Thyroid gland (tissue), 4 donors: ENCODE results near the gene USP2.

Experiments used
- CTCF ChIP-seq, 6 experiments: fragments of 200-600 bp in 3 of 6; fragments of 450-650 bp in 3 of 6; sonication (generic) in 3 of 6; IDR thresholded peaks; one replicate each; pipeline ENCODE4 v1.5.1; 2016 to 2019; ENCODE audit warnings: antibody characterized with exemption in 6 of 6, mild to moderate bottlenecking in 2 of 6, inconsistent platforms in 1 of 6, moderate library complexity in 1 of 6
- POLR2A ChIP-seq, 2 donors: fragments of 450-650 bp; IDR thresholded peaks; one replicate each; pipeline ENCODE4 v1.6.1; 2017; ENCODE audit warnings: antibody characterized with exemption in 2 of 2, mild to moderate bottlenecking in 2 of 2, moderate library complexity in 1 of 2

DNA sequence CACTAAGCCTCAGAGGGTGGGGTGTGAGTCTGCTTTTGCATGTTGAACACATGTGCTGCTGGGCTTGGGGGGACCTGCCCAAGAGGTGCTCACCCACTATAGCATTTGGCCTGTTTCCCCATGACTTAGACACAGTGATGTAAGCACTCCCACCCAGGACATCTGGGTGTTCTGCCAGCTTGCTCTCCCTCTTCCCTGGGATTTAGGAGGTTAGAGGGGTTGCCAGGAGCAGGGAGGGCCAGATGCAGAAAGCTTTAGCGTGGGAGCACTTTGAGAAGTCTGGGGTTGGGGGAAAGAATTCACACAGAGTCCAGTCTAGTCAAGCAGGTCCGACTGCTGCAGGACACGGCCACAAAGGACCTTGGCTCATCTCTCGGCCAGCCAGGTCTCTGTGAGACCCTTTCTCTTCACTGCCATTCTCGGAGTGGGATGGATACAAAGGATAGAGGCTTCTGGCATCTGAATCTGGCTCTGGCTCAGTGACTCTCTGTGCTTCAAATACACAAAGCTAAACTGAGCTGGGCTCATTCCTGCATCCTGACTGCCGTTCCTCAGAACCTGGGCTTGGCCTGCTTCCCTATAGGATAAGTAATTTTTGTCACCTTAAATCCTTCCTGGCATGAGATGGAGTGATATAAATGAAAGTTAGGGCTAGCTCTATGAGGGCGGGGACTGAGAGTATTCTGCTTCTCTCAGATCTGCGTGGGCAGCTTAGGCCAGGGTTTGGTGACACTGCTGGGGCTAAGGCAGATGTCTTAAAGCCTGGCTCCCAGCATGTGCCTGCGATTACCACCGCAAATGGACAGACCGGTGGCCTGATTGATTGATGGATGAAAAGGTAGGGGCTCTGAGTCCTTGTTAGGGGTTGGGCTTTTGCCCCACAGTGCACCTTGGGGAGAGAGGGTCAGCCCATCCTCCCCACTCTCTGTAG lies 14.5 kb downstream of the USP2 start:
- TF ChIP-seq POLR2A (IDR thresholded peaks at IDR 0.05) (no peak), CTCF (IDR thresholded peaks at IDR 0.05) (no peak)
